Pons (tissue), 1 donor: ENCODE measurements around the gene SIX2.

ENCODE experiments used
- DNase-seq: peaks from one replicate; pipeline ENCODE4 v3.0.0-alpha.2; 2016; ENCODE audit warnings: low spot score

SIX2 gene

DNA sequence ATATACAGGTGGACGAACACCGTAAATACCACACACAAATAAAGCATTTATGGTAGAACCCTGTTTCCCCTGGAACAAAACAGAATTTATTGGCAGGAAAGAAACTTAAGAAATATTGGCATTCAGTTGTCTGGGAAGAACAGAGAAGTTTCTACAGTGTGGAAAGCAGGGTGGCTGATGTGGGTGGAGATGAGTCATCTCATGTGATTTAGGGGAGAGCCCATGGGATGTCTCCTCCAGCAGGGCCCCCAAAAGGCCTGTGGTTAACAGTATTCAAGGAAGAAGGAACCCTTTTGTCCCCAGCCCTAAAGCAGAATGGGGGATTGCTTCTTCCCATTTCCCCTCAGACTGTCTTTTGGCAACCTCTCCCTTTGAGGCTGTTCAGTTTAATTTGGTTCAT, 43.6 kb downstream of the SIX2 start:
- no peak for DNase-seq

DNA sequence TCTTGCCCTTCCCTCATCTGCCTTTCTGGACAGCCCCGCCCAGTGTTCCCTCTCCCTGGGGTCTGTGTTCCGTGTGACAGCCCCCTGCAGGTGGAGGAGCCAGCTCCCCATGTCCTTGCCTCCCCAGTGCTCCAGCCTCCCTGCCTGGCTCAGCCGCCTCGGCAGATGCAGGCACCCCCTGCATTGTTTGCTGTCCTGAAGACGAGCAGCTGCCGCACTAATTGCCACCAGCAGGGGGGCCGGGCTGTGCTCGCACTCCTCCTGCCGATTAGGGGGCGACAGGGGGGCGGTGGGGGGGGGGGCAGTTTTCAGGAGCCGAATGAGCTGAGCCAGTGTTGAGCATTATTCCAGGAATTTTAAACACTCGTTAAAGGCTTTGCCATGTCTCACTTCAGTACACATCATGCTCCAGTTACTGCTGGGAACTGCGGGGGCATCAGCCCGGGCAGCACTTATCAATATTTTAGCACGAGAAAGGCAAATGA, 44.5 kb downstream of the SIX2 start:
- no peak for DNase-seq

DNA sequence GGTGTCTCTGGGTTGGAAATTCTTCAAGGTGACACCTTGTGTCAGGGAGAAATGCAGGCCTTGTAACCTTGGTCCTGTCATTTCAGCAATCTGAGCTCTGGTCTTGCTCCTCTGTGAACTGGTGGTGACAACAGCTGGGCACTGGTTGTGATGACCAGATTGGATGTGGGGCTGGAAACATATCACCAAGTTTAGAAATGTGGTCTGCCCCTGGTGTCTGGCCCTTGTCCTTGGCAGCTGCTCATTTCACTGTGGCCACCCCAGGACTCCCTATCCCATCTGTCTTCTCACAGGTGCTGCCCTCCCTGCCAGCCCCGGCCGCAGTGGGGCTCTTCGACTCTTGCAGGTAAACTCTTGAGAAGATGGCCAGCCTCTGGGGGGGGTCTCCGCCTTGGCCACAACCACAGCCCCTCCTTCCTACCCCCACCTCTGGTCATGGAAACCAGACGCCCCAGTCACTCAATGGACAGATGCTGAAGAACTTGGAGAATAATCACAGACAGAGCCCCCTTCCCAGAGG, 47.0 kb downstream of the SIX2 start:
- DNase-seq: no peak

DNA sequence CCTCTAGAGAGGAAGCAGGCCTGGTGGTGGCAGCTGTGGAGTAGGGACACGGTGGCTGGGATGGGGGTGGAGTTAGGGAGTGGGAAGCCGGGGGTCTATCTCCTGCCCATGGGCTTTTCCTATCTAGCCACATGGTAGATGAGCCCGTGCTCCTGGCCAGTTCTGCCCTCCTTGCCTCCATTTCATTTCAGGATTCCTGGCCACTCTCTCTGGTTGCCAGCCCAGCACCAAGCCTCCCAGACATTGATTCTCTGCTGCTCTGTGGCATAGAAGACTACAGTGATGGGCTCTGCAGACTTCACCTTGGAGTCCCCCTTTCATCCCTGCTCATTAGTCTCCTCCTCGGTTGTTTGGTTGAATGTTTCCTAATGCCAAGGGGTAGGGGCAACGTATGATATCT, 48.4 kb downstream of the SIX2 start:
- no peak for DNase-seq

DNA sequence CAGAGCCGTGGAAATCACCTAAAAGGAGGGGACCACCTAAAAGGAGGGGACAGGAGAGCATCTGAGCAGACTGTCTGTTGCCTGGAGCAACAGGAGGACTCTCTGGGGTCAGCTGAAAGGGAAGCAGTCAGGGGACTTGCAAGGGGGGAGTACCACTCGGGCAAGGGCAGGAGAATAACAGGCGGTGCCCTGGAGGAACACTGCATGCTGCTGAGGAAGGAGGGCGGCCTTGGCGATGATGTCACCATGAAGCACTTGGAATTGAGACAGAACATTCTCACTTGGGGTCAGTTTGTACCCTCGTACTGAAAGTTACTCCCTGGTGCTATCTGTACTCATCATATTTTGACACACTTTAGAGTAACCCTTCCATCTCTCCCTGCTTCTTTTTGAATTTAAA, 49.4 kb downstream of the SIX2 start:
- no peak for DNase-seq

DNA sequence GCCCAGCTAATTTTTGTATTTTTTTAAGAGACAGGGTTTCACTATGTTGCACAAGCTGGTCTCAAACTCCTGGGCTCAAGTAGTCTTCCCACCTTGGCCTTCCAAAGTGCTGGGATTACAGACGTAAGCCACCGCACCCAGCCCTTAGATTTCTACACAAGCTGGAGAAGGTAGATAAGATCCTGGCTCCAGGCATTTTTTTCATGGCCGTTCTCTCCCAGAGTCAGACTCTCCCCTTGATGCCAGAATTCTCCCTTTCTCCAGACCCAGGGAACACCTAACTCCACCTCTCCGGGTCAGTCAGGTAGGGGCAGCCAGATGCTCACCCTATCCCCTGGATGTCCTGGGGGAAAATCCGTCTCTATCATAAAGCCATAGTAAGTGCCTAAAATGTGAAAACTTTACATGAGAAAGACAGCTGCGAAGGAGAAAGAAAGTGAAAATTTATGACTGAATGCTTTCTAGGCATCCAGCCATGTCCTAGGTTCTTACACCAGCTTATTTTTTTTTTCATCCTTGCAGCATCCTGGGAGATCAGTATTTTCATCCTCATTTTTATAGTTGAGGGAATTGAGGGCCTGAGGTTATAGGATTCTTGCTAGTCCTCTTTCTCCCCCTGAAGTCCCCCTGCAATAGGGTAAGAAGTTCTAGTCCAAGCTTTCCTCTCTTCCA, 51.5 kb downstream of the SIX2 start:
- DNase-seq: no peak

DNA sequence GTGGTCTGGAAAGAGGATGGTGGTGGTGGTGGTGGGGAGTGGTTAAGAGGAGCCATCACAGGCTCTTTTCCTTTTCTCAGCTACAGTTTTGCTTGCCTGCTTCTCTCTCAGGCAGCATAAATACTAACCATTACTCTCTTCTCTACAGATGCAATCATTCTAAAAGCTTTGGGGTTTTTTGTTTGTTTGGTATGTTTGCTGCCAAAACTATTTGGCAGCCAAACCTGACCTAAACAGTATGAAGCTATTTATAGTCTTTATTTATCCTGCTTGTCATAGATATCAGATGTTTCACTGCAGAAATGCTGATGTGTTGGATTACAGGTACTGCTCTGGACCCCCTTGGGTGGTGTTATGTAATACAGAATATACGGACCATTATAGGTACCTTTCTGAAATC, 52.4 kb downstream of the SIX2 start:
- no peak for DNase-seq

DNA sequence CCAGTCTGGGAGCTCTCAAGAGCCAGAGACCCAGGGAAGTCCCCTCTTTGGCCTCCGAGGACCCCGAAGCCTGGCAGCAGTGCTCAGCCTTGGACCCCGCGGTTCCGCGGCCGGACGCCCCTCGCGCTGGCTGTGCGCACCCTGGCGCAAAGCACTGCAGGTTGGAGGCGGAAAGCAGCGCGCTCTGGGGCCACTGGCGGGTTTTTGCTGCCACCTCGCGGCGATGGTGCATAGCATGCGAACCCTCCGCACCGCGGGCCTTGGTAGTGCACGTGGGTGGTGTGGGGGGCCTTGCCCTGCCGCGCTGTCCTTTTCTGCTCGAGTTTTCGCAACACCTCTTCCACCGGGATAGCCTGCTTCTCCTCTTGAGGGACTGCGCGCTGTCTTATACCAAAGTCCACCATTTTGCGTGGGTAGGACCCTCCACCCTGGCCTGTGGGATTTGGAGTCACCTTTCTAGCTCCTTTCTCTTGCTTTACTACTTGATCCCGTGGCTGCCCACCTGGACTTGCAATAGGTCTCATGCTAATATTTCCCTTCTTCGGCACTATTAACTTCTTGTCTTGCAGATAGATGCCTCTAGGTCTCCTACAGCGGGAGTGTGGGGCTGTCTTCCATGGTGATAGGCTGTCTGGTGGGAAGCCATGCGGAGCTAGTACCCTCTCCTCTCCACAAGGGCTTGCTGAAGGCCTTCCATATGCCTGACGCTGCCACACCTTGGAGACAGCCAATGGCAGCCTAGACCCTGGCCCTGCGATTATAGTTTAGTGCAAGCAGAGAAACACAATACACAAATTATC, 53.5 kb downstream of the SIX2 start:
- peak; percentile 32 for DNase-seq
